Measurements from ENCODE around the gene GPR171. TPM values are rescaled to one million over a fixed set of nuclear protein-coding genes. Genes with fewer than 3 reads are reported as not detected.

GPR171 gene
- total RNA-seq, 1 donor from 2014 or later: not detected

- Histone ChIP-seq H3K9me3 (ENCODE audit: insufficient read depth, low read depth, low read length) (no peaks in the 10 kb centered on the region), H4K20me1 (ENCODE audit: insufficient read depth, low read length) (no peaks in the 10 kb centered on the region), H3K27ac (ENCODE audit: low read depth, low read length) (no peak overlapping the region), H3K4me1 (ENCODE audit: insufficient read depth, low read length) (no peaks in the 10 kb centered on the region), H3K4me2 (ENCODE audit: low read length) (no peak overlapping the region), H3K79me2 (ENCODE audit: insufficient read depth, low read length) (no peaks in the 10 kb centered on the region), H2AFZ (ENCODE audit: low read depth, low read length) (no peak overlapping the region), H3K4me3 (ENCODE audit: insufficient read depth, low read depth, low read length) (no peak overlapping the region), H3K27me3 (ENCODE audit: insufficient read depth, low read length) (no peaks in the 10 kb centered on the region), H3K9ac (ENCODE audit: low read length) (no peak overlapping the region), H3K36me3 (ENCODE audit: insufficient read depth, low read length) (no peaks in the 10 kb centered on the region)
- TF ChIP-seq EZH2 (IDR thresholded peaks at IDR 0.05; ENCODE audit: insufficient read depth, low read length): no peak
- no peak for TF ChIP-seq CTCF (IDR thresholded peaks at IDR 0.05; ENCODE audit: insufficient read depth, low read depth, low read length)
- Mint-ChIP-seq H3K27me3 (ENCODE audit: low read depth, unreplicated experiment) (no peaks in the 10 kb centered on the region), H3K4me3 (ENCODE audit: unreplicated experiment) (no peak overlapping the region), H3K36me3 (ENCODE audit: low read depth, unreplicated experiment) (no peaks in the 10 kb centered on the region), H3K4me1 (ENCODE audit: low read depth, unreplicated experiment) (peaks cover 20% of the 10 kb centered on the region), H3K9me3 (ENCODE audit: unreplicated experiment) (no peaks in the 10 kb centered on the region), H3K27ac (ENCODE audit: unreplicated experiment) (peak overlapping the region; percentile 64)
- FAIRE-seq (no peak), DNase-seq (ENCODE audit: low read depth) (peak; percentile 53)
These were observed 4.8 kb downstream of the GPR171 start for GRCh38 chr3:151197981-151198767.

GRCh38 chr3:151197228-151197627, 5.8 kb downstream of the GPR171 start:
- no peaks in the 10 kb centered on the region for H3K36me3 Mint-ChIP-seq (ENCODE audit: low read depth, unreplicated experiment)
- H4K20me1 ChIP-seq (ENCODE audit: insufficient read depth, low read length): no peaks in the 10 kb centered on the region
- peaks cover 20% of the 10 kb centered on the region for H3K4me1 Mint-ChIP-seq (ENCODE audit: low read depth, unreplicated experiment)
- no peak for FAIRE-seq
- no peak overlapping the region for H3K4me2 ChIP-seq (ENCODE audit: low read length)
- H3K9ac ChIP-seq (ENCODE audit: low read length): no peak overlapping the region
- H3K27me3 Mint-ChIP-seq (ENCODE audit: low read depth, unreplicated experiment): no peaks in the 10 kb centered on the region
- no peak for TF ChIP-seq EZH2 (IDR thresholded peaks at IDR 0.05; ENCODE audit: insufficient read depth, low read length)
- TF ChIP-seq CTCF (IDR thresholded peaks at IDR 0.05; ENCODE audit: insufficient read depth, low read depth, low read length): no peak
- DNase-seq (ENCODE audit: low read depth): no peak
- H3K27me3 ChIP-seq (ENCODE audit: insufficient read depth, low read length): no peaks in the 10 kb centered on the region
- H3K4me3 ChIP-seq (ENCODE audit: insufficient read depth, low read depth, low read length): no peak overlapping the region
- H3K79me2 ChIP-seq (ENCODE audit: insufficient read depth, low read length): no peaks in the 10 kb centered on the region
- no peaks in the 10 kb centered on the region for H3K9me3 Mint-ChIP-seq (ENCODE audit: unreplicated experiment)
- no peak overlapping the region for H2AFZ ChIP-seq (ENCODE audit: low read depth, low read length)
- no peak overlapping the region for H3K4me3 Mint-ChIP-seq (ENCODE audit: unreplicated experiment)
- no peak overlapping the region for H3K27ac ChIP-seq (ENCODE audit: low read depth, low read length)
- H3K36me3 ChIP-seq (ENCODE audit: insufficient read depth, low read length): no peaks in the 10 kb centered on the region
- no peaks in the 10 kb centered on the region for H3K9me3 ChIP-seq (ENCODE audit: insufficient read depth, low read depth, low read length)
- peak overlapping the region; percentile 26 for H3K27ac Mint-ChIP-seq (ENCODE audit: unreplicated experiment)
- no peaks in the 10 kb centered on the region for H3K4me1 ChIP-seq (ENCODE audit: insufficient read depth, low read length)

DNA sequence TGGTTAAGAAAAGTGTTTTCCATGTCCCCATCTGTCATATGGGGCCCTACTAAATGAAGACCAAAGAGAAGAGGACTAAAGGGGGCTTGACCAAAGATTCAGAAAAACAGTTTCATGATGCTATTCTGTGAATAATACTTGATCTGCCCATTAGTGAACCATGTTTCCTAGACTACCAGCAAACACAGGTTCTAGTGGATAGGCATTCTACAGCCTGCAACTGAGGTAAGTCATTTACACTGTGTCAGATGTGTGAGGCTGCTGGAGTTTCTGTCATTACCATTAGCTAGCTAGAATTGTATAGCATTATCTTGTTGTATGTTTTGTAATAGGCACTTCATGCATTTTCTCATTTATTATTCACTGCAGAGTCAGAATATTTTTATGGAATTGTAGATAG, 6.6 kb downstream of the GPR171 start:
- Histone ChIP-seq H3K4me2 (ENCODE audit: low read length) (no peak overlapping the region), H3K27ac (ENCODE audit: low read depth, low read length) (no peak overlapping the region), H4K20me1 (ENCODE audit: insufficient read depth, low read length) (no peaks in the 10 kb centered on the region), H3K9ac (ENCODE audit: low read length) (no peak overlapping the region), H3K79me2 (ENCODE audit: insufficient read depth, low read length) (no peaks in the 10 kb centered on the region), H3K36me3 (ENCODE audit: insufficient read depth, low read length) (no peaks in the 10 kb centered on the region), H3K27me3 (ENCODE audit: insufficient read depth, low read length) (no peaks in the 10 kb centered on the region), H2AFZ (ENCODE audit: low read depth, low read length) (no peak overlapping the region), H3K9me3 (ENCODE audit: insufficient read depth, low read depth, low read length) (no peaks in the 10 kb centered on the region), H3K4me3 (ENCODE audit: insufficient read depth, low read depth, low read length) (no peak overlapping the region), H3K4me1 (ENCODE audit: insufficient read depth, low read length) (no peaks in the 10 kb centered on the region)
- FAIRE-seq (no peak), DNase-seq (ENCODE audit: low read depth) (no peak)
- TF ChIP-seq CTCF (IDR thresholded peaks at IDR 0.05; ENCODE audit: insufficient read depth, low read depth, low read length) (no peak), EZH2 (IDR thresholded peaks at IDR 0.05; ENCODE audit: insufficient read depth, low read length) (no peak)
- no peaks in the 10 kb centered on the region for H3K27me3 Mint-ChIP-seq (ENCODE audit: low read depth, unreplicated experiment)
- no peaks in the 10 kb centered on the region for H3K36me3 Mint-ChIP-seq (ENCODE audit: low read depth, unreplicated experiment)
- peak overlapping the region; percentile 56 for H3K27ac Mint-ChIP-seq (ENCODE audit: unreplicated experiment)
- H3K4me3 Mint-ChIP-seq (ENCODE audit: unreplicated experiment): no peak overlapping the region
- H3K9me3 Mint-ChIP-seq (ENCODE audit: unreplicated experiment): no peaks in the 10 kb centered on the region
- peaks cover 20% of the 10 kb centered on the region for H3K4me1 Mint-ChIP-seq (ENCODE audit: low read depth, unreplicated experiment)

All from astrocyte (in vitro differentiated cells and primary cell).